Measurements from ENCODE around the gene MEIOC.

DNA sequence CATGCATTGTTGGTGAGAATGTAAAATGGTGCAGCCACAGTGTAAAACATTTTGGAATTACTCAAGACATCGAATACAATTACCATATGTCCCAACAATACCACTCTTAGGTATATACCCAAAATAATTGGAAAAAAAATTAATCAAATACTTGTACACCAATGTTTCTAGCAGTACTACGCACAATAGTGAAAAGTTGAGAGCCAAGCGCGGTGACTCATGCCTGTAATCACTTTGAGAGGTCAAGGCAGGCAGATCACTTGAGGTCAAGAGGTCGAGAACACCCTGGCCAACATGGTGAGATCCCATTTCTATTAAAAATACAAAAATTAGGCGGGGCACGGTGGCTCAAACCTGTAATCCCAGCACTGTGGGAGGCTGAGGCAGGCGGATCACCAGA lies 3.5 kb upstream of the MEIOC start:
- TF ChIP-seq, protein P1, sequence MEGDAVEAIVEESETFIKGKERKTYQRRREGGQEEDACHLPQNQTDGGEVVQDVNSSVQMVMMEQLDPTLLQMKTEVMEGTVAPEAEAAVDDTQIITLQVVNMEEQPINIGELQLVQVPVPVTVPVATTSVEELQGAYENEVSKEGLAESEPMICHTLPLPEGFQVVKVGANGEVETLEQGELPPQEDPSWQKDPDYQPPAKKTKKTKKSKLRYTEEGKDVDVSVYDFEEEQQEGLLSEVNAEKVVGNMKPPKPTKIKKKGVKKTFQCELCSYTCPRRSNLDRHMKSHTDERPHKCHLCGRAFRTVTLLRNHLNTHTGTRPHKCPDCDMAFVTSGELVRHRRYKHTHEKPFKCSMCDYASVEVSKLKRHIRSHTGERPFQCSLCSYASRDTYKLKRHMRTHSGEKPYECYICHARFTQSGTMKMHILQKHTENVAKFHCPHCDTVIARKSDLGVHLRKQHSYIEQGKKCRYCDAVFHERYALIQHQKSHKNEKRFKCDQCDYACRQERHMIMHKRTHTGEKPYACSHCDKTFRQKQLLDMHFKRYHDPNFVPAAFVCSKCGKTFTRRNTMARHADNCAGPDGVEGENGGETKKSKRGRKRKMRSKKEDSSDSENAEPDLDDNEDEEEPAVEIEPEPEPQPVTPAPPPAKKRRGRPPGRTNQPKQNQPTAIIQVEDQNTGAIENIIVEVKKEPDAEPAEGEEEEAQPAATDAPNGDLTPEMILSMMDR (IDR thresholded peaks at IDR 0.05; ENCODE audit: low read depth, low read length, poor library complexity, severe bottlenecking): no peak
- no peak for TF ChIP-seq EZH2phosphoT487 (IDR thresholded peaks at IDR 0.05; ENCODE audit: borderline replicate concordance, low read length)

Data from DOHH2 (cell line).